Middle frontal gyrus (tissue), 1 donor: ENCODE data around the gene PLA2G4D.

Source experiments
- DNase-seq: peaks from one replicate; pipeline ENCODE4 v3.0.0-alpha.2; 2015; ENCODE audit warnings: low spot score; ENCODE audit errors: extremely low spot score

The PLA2G4D gene

GRCh38 chr15:42079401-42079908 lies 14.9 kb downstream of the PLA2G4D start:
- DNase-seq: no peak

DNA sequence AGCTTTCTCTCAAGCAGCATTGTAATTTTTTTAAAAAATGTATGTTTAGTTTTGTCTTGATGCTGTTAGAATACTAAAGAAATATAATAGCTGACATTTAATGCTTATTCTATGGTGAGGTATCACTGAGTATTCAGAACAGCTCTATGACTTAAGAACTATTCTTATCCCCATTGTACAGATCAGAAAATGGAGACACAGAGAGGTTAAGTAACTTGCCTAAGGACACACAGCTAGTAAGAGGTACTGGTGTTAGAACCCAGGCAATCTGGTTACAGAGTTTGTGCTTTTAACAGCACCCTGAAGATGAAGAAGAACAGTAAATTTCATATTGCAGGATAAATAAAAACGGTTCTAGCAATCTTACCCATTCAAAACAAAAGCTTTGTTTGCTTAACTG lies 15.5 kb downstream of the PLA2G4D start:
- DNase-seq: no peak

GRCh38 chr15:42077689-42078088 lies 16.7 kb downstream of the PLA2G4D start:
- DNase-seq: no peak

GRCh38 chr15:42073418-42073817 lies 20.9 kb downstream of the PLA2G4D start:
- no peak for DNase-seq

GRCh38 chr15:42072141-42072685 lies 22.1 kb downstream of the PLA2G4D start:
- no peak for DNase-seq

DNA sequence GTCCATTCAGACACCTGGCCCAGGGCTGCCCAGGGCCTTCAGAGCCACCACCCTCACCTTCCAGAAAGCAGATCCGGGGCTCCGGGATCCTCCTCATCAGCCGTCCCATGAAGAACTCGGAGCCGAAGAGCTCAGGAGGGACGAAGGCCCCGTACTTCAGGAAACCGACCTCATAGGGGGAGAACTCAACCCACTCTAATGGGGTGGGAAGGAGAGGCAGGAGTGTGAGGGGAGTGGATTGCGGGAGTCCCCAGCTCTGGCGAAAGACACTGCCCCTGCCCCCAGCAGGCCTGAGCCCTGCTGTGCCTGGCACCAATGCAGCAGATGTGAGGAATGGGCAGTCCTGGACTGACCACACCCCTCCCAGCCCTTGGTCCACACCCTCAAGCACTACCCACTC lies 22.6 kb downstream of the PLA2G4D start:
- no peak for DNase-seq

DNA sequence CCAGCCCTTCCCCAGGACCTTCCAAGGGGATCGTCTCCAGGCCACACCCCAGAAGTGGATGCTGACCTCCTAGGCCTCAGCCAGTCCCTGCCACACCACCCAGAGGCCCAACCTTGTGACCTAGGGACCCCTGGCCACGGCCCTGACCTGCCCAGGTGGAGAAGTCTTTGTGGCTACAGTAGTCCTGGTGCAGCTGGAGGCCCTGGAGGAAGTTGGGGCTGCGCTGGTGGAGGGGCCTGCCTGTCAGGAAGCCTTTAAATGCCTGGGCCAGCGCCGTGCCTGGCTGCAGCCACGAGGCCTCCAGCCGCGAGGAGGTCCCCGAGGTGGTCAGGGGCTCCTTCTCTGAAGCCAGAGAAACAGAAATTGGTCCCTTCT lies 23.4 kb downstream of the PLA2G4D start:
- DNase-seq: no peak

DNA sequence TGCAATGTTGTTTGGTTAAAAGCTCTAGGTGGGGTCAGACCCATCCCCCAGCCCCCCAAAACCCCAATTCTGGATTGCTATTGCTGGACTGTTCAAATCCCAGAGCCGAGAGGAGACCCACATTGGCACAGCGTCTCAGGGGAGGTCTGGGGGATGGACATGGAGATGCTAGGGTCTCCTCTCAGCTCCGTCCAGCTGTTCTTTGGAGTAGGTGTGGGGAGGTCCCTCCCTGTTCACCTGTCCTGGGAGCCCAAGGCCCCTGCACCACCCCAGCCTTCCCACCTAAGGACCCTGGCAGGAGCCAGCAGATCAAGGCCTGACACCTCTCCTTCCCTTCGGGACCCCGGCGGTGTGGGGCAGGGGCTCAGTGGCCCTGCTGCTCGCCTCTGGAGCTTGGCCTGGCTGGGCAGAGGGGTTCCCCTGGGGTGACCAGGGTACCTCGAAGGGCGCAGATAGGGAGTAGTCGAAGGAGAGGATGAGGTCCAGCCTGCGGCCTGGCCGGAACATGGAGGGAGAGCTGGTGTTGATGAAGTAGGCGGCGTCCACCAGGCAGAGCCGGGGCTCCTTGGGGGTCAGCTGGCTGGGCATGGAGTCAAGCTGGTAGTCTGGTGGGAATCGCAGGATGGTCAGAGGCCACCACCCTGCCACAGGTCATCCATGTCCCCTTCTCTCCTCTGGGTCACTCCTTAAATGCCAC lies 23.9 kb downstream of the PLA2G4D start:
- DNase-seq: no peak

DNA sequence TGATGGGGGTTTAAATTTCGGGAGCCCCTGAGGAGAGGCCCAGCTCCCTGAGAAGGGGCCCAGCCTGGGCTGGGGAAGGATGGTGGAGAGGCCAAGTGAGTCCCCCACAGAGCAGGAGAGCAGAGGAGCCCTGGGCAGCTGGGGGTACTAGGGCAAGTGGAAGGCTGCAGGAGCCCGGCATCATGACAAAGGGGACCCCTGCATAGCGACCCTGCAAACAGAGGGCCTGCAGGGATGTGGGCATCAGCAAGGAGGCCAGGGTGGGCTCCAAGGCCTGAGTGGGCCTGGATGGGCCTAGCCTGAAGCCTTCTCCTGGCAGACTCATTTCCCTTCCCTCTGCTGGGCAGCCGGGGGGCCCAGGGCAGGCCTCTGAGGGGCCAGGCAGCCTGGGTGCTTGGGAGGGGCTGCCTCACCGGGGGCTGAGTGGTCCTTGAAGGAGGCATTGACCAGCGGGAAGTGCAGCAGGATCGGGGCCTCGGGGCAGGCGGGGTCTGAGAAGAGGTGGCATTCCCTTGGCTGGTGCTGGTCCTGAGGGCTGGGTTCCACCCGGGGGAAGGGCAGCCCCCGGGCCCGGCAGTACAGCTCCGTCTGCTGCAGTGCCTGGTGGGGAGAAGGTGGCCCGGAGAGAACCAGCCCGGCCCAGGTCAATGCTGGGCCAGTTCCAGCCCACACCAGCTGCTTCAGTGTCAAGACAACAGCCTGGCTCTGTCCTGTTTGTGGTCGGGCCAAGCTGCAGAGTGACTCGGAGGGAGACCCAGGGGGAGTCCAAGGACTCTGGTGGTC lies 24.7 kb downstream of the PLA2G4D start:
- DNase-seq: no peak

DNA sequence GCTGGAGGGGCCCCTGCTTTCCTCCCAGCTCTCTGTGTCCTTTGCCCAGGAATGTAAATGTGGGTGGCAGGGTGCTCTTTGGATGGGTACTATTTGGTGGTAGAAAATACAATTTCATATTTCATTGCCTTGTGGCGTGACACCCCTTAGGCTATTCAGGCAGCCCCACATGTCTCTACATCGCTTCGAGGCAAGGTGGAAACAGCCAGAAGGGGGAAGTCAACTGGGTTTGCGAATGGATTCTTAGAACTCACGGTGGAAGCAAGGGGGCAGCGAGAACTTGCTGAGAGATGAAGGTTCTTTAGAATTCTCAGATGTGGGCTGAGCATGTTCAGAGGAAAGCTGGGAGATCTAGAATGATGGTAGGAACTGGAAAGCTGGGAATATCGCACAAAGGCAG lies 25.3 kb downstream of the PLA2G4D start:
- DNase-seq: no peak

DNA sequence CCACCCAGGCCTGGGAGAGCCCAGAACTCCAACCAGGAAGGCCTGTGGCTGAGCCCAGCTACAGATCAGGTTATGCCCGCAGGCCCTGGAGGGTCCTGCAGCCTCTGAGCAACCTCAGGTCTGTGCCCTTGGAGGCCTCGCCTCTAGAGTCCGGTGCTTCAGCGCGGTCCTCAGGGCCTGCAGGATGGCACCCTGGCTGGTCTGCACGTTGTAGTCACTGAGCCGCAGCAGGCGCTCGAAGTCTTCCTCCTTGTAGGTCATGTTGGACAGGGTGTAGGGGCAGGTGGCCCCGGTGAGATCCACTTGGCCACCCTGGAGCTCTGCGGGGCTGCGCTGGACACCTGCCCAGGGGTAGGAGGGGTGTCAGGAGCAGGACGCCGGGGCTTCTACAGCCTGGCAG lies 25.8 kb downstream of the PLA2G4D start:
- no peak for DNase-seq

- DNase-seq: no peak
Observed at GRCh38 chr15:42066764-42067415, 27.5 kb downstream of the PLA2G4D start.

- DNase-seq: no peak
Observed at GRCh38 chr15:42065468-42065867, 28.9 kb downstream of the PLA2G4D start.

DNA sequence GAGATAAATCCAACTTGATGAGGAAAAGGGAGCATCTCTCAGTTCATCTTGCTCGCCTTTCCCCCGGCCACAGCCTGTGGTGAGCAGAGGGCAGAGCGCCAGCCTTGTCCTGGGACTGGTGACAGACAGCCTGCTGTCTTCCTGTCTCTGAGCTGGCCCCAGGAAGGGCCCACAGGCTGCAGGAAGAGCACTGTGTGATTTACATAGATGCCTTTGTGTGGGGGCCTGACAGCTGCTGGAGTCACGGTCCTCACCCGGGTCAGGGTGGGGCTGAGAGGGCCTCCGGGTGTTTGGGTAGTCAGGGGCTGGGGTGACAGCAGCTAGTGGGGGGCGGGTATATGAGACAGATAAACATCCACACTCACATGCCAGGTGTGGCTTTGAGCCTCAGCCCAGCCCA lies 29.3 kb downstream of the PLA2G4D start:
- no peak for DNase-seq

GRCh38 chr15:42064271-42064670 lies 30.1 kb downstream of the PLA2G4D start:
- DNase-seq: no peak

- no peak for DNase-seq
Observed at GRCh38 chr15:42063122-42063848, 31.1 kb downstream of the PLA2G4D start.

GRCh38 chr15:42062284-42062806 lies 32.0 kb downstream of the PLA2G4D start:
- DNase-seq: no peak

- DNase-seq: no peak
Observed at GRCh38 chr15:42060797-42061196, 33.6 kb downstream of the PLA2G4D start.

DNA sequence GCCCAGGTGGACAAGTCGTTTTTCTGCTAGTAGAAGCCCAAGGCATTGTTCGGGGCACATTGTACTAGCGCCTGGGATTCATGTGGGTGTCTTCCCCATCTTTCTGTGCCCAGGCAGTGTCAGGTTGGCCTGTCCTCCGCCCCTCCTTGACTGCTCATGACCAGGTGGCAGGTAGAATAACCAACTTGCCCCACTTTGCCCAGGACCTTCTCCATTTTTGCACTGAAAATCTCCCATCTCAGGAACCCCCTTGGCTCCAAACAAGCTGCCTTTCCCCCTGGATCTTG lies 33.9 kb downstream of the PLA2G4D start:
- no peak for DNase-seq

- no peak for DNase-seq
Observed at GRCh38 chr15:42059661-42060476, 34.5 kb downstream of the PLA2G4D start.
